AG09309 (cell line): ENCODE results near the gene AMDHD2.

ENCODE experiments used
- DNase-seq: peaks from one replicate; pipeline ENCODE4 v3.0.0-alpha.2; 2010; ENCODE audit warnings: low read depth
- H3K4me3 ChIP-seq: 2 replicates; pipeline ENCODE4 v1.5.1; 2011; ENCODE audit warnings: mild to moderate bottlenecking, low read depth, low read length, moderate library complexity; ENCODE audit not compliant: control insufficient read depth
- TF ChIP-seq, protein P1 (sequence below): IDR thresholded peaks from 2 replicates; pipeline ENCODE4 v1.5.1; 2011; ENCODE audit warnings: mild to moderate bottlenecking, low read depth, low read length, inconsistent platforms; ENCODE audit not compliant: insufficient read depth, control insufficient read depth; ENCODE audit errors: missing control alignments

Gene AMDHD2

DNA sequence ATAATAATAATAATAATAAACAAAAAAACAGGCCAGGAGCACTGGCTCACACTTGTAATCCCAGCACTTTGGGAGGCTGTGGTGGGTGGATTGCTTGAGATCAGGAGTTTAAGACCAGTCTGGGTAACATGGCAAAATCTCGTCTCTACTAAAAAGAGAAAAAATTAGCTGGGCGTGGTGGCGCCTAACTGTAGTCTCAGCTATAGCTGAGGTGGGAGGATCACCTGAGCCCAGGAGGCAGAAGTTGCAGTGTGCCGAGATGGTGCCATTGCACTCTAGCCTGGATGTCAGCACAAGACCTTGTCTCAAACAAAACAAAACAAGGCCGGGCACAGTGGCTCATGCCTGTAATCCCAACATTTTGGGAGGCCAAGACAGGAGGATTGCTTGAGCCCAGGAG lies 25.1 kb upstream of the AMDHD2 start:
- no peak overlapping the region for H3K4me3 ChIP-seq
- TF ChIP-seq, protein P1, sequence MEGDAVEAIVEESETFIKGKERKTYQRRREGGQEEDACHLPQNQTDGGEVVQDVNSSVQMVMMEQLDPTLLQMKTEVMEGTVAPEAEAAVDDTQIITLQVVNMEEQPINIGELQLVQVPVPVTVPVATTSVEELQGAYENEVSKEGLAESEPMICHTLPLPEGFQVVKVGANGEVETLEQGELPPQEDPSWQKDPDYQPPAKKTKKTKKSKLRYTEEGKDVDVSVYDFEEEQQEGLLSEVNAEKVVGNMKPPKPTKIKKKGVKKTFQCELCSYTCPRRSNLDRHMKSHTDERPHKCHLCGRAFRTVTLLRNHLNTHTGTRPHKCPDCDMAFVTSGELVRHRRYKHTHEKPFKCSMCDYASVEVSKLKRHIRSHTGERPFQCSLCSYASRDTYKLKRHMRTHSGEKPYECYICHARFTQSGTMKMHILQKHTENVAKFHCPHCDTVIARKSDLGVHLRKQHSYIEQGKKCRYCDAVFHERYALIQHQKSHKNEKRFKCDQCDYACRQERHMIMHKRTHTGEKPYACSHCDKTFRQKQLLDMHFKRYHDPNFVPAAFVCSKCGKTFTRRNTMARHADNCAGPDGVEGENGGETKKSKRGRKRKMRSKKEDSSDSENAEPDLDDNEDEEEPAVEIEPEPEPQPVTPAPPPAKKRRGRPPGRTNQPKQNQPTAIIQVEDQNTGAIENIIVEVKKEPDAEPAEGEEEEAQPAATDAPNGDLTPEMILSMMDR, result no peak
- DNase-seq, result no peak

DNA sequence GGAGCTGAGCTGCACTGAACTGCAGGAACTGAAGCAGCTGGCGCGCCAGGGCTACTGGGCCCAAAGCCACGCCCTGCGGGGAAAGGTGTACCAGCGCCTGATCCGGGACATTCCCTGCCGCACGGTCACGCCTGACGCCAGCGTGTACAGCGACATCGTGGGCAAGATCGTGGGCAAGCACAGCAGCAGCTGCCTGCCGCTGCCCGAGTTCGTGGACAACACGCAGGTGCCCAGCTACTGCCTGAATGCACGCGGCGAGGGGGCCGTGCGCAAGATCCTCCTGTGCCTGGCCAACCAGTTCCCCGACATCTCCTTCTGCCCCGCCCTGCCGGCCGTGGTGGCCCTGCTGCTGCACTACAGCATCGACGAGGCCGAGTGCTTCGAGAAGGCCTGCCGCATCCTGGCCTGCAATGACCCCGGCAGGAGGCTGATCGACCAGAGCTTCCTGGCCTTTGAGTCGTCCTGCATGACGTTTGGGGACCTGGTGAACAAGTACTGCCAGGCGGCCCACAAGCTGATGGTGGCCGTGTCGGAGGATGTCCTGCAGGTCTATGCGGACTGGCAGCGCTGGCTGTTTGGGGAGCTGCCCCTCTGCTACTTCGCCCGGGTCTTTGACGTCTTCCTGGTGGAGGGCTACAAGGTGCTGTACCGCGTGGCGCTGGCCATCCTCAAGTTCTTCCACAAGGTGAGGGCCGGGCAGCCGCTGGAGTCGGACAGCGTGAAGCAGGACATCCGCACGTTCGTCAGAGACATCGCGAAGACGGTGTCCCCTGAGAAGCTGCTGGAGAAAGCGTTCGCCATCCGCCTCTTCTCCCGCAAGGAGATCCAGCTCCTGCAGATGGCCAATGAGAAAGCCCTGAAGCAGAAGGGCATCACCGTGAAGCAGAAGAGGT lies 23.7 kb upstream of the AMDHD2 start:
- no peak overlapping the region for H3K4me3 ChIP-seq
- TF ChIP-seq, protein P1, result no peak
- DNase-seq, result no peak

DNA sequence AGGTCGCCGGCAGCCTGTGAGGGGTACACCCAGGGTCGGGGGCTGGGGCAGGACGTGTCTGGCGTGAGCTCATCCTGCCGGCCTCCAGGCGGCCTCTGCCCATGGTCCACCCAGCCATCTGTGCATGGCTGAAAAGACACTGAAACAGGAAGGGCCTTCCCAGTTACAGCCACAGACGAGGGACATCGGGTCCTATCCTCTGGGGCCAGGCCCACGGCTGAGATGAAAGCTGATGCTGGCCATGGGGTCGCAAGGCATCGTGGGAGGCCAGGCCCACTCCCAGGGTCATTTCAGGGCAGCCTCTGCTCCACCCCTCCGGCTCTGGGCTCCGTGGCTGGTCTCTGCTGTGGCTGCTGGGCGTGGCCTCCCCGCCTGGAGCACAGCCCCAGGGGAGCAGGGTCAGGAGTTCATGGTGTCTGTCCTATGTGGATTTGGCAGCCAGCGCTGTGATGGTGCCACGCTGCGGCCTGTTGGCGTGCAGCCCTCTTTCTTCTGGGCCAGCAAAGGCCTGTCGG lies 23.0 kb upstream of the AMDHD2 start:
- no peak for DNase-seq
- H3K4me3 ChIP-seq, result no peak overlapping the region
- TF ChIP-seq, protein P1, result no peak

DNA sequence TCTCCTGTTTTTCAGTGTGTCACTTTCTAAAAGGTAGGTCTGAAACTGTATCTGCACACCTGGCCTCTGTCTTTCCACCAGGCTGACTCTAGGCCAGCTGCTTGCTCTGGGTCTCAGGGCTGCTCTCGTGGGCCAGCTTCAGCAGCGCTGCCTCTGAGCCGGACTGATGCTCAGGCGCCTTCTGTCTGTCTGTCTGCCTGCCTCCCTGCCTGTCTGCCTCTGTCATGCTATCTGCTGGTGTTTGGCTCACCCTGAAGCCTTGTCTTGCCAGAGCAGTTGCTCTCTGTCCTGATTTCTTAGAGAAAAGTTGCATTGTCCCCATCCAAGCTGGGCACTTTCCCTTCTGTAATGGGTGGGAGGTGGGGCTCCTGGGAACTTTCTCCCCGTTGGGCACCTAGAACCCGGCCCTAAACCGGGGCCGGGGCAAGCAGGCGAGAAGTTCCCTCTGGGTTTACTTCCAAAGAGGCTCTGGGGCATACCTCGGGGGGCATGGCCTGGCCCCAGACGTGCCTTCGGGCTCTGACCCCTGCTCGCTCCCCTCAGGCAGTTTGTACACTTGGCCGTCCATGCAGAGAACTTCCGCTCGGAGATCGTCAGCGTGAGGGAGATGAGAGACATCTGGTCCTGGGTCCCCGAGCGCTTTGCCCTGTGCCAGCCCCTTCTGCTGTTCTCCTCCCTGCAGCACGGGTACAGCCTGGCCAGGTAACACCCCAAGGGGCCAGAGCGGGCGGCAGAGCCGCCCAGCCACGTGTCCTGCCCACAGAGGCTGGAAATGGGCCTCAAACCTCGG lies 22.3 kb upstream of the AMDHD2 start:
- TF ChIP-seq, protein P1, result no peak

DNA sequence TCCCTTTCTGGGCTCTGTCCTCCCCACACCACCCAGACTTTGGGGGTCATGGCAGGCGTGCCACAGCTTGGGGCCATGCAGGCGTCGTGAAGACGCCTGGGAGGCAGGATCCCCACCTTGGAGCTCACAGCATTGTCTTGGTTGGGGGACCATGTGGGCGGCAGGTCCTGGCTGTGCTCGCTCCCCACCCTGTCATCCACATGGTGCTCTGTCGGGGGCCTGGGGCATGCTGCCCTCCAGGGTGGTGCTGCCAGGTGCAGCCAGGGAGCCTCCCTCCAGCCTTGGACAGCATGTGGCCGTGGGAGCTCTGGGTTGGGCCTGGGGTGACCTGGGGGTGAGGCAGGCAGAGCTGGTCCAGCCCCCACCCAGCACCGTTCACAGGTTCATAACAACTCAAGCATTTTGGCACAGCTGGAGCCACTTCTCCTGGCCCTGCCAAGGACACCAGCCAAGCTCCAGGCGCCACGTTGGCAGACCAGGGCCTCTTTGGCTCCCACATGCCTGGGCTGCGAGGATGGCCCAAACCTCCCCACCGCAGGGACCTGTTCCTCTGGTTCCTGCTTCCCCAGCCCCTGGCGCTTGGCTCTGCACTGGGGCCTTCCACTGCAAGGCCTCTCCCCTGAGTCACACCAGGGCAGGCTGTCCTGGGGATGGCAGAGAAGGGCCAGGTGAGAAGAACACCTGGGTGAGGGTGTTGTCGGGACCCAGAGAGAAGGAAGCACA lies 21.5 kb upstream of the AMDHD2 start:
- DNase-seq, result no peak
- H3K4me3 ChIP-seq, result no peak overlapping the region
- TF ChIP-seq, protein P1, result no peak

More for the DNA sequence above, 22.3 kb upstream of the AMDHD2 start:
- H3K4me3 ChIP-seq, result no peak overlapping the region
- no peak for DNase-seq

DNA sequence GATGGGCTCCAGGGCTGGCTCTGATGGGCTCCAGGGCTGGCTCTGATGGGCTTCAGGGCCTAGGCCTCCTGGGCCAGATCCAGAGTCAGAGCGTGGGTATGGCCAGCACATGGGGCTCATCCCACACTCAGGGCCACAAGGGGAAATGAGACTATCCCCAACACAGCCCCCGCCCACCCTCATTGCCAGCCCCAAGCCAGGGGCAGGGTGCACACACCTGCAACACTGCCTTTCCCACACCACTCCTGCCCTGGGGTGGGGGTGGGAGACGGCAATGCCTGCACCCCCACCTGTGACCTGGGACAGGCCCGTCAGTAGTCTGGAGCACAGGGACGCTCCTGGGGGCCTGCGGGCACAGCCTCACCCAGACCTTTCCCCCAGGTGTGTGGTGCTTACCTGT lies 20.7 kb upstream of the AMDHD2 start:
- no peak for DNase-seq
- TF ChIP-seq, protein P1, result no peak
- no peak overlapping the region for H3K4me3 ChIP-seq
